ENCODE results near the gene DCP1B.
A peak's percentile ranks its signal among the peaks of the same experiment; 100 is the strongest.

The DCP1B gene

GRCh38 chr12:2004113-2004929 is at the start of gene DCP1B:
DCP1B (minus strand) TSS chr12:2004457; CDS start chr12:2004431, 26 bp downstream.
- peak; percentile 100 for DNase-seq

- DNase-seq, result peak; percentile 77
These were observed 49.4 kb upstream of the DCP1B start for GRCh38 chr12:2053691-2054090.

- DNase-seq, result peak; percentile 92
These were observed 48.8 kb upstream of the DCP1B start, which contains the start of gene CACNA1C for GRCh38 chr12:2052826-2053678. CACNA1C (plus strand) TSS chr12:2052987; CDS start chr12:2053563, 576 bp downstream.

GRCh38 chr12:2051700-2052621 is 47.7 kb upstream of the DCP1B start:
- peak; percentile 84 for DNase-seq

GRCh38 chr12:2049604-2050540 is 45.6 kb upstream of the DCP1B start:
- DNase-seq, result no peak

- DNase-seq, result no peak
These were observed 43.5 kb upstream of the DCP1B start for GRCh38 chr12:2047752-2048151.

GRCh38 chr12:2046957-2047356 is 42.7 kb upstream of the DCP1B start:
- no peak for DNase-seq

GRCh38 chr12:2044165-2044564 is 39.9 kb upstream of the DCP1B start:
- DNase-seq, result no peak

GRCh38 chr12:2043054-2043453 is 38.8 kb upstream of the DCP1B start:
- no peak for DNase-seq

GRCh38 chr12:2039034-2039433 is 34.8 kb upstream of the DCP1B start:
- no peak for DNase-seq

GRCh38 chr12:2035431-2036055 is 31.3 kb upstream of the DCP1B start:
- DNase-seq, result peak; percentile 70

- peak; percentile 100 for DNase-seq
These were observed 30.6 kb upstream of the DCP1B start for GRCh38 chr12:2034633-2035430.

- DNase-seq, result no peak
These were observed 28.2 kb upstream of the DCP1B start for GRCh38 chr12:2032506-2032905.

- DNase-seq, result no peak
These were observed 25.6 kb upstream of the DCP1B start for GRCh38 chr12:2029851-2030250.

- no peak for DNase-seq
These were observed 23.1 kb upstream of the DCP1B start for GRCh38 chr12:2027351-2027750.

GRCh38 chr12:2023365-2023764 is 19.1 kb upstream of the DCP1B start:
- DNase-seq, result no peak

GRCh38 chr12:2020511-2020910 is 16.3 kb upstream of the DCP1B start:
- DNase-seq, result no peak

GRCh38 chr12:2019126-2019525 is 14.9 kb upstream of the DCP1B start:
- DNase-seq, result no peak

- no peak for DNase-seq
These were observed 14.1 kb upstream of the DCP1B start for GRCh38 chr12:2018391-2018790.

Measured in NCI-H2171 (cell line).